GM12865 (cell line): ENCODE data around the gene PPFIBP1.

Experiments
- DNase-seq: peaks from one replicate; pipeline ENCODE4 v3.0.0; 2010; ENCODE audit warnings: low read depth
- H3K4me3 ChIP-seq: 2 replicates; pipeline ENCODE4 v1.5.1; 2011; ENCODE audit warnings: mild to moderate bottlenecking, low read depth, low read length, control low read depth
- CTCF ChIP-seq: IDR thresholded peaks from 2 replicates; pipeline ENCODE4 v1.5.1; 2011; ENCODE audit warnings: low read length, control low read depth, low read depth, inconsistent platforms; ENCODE audit not compliant: insufficient read depth; ENCODE audit errors: missing control alignments

Gene PPFIBP1

DNA sequence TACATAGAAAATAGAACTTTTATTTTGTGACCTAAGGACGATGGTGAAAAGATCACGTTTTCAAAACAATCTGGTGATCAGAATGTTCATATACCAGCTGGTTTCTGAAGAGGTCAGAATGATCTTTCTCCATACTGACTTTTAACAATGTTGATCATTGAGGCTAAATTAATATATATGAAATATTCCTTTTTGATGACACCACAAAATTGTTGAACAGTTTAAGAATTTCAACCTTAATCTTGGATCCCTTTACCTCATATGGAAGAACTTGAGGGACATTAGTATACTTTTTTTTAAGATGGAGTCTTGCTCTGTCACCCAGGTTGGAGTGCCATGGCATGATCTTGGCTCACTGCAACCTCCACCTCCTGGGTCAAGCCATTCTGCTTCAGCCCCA, 169.4 kb downstream of the PPFIBP1 start:
- no peak for DNase-seq
- H3K4me3 ChIP-seq = no peak overlapping the region
- TF ChIP-seq CTCF = no peak

- no peak for DNase-seq
- TF ChIP-seq CTCF = no peak
Observed at GRCh38 chr12:27695556-27696292, 171.7 kb downstream of the PPFIBP1 start.

GRCh38 chr12:27696293-27696652, 172.3 kb downstream of the PPFIBP1 start, which contains the start of gene REP15:
Gene REP15, plus strand, starts transcription at chr12:27696447. Its CDS starts 116 bp downstream, at chr12:27696563.
- no peak for DNase-seq
- no peak for TF ChIP-seq CTCF
- no peak within 1 kb of the TSS for H3K4me3 ChIP-seq

More at GRCh38 chr12:27695556-27696292, 171.7 kb downstream of the PPFIBP1 start:
- no peak overlapping the region for H3K4me3 ChIP-seq

GRCh38 chr12:27696864-27697564, 173.0 kb downstream of the PPFIBP1 start:
- DNase-seq = no peak
- TF ChIP-seq CTCF = no peak
- H3K4me3 ChIP-seq = no peak overlapping the region

DNA sequence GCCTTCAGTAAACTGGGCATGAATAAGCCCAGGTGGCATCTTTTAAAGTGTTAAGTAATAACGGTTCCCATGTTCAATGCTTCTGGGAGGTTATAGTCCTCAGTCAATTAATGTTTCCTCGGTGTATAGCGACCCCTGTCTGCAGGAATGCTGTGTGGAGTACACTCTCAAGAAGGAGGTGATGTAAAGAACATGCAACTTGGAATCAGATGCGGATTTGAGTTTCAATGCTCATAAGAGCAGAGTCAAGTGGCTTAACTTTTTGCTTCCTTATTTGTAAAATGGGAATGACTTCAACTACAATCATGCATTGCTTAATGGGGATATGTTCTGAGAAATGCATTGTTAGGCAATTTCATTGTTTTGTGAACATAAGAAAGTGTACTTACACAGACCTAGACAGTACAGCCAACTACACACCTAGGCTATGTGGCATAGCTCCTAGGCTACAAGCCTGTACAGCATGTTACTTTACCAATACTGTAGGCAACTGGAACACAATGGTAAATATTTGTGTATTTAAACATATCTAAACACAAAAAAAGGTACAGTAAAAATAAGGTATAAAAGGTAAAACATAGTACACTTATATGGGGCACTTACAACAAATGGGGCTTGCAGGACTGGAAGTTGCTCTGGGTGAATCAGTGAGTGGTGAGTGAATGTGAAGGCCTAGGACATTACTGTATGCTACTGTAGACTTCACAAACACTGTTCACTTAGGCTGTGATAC, 179.9 kb downstream of the PPFIBP1 start:
- no peak overlapping the region for H3K4me3 ChIP-seq
- peak; percentile 79 for DNase-seq
- peak; percentile 83 for TF ChIP-seq CTCF

- H3K4me3 ChIP-seq = no peak overlapping the region
- TF ChIP-seq CTCF = no peak
- no peak for DNase-seq
Observed at GRCh38 chr12:27705263-27705662, 181.3 kb downstream of the PPFIBP1 start.
